A549 (cell line): ENCODE data around the gene RANBP2. TPM values are rescaled to one million over a fixed set of nuclear protein-coding genes. Genes with fewer than 3 reads are reported as not detected.

Experiments
- ATAC-seq, 2 experiments: fragments of 200-7000 bp in 1 of 2; fragments of >200 bp in 1 of 2; cut with Nextera tagmentation in 1 of 2; cut with Tn5 transposase in 1 of 2; 3 replicates each; pipeline versions ENCODE4 v1.8.0 to v1.9.1; 2018 to 2020; ENCODE audit warnings: mild to moderate bottlenecking in 1 of 2, moderate library complexity in 1 of 2
- CTCF ChIA-PET: fragments of 300-600 bp; sonication (Branson Sonifier 250); formaldehyde crosslinking; extraction: SDS; loops from one replicate; lab custom pipeline; 2021; ENCODE audit warnings: antibody characterized with exemption, inconsistent platforms; lab: Yijun Ruan, JAX
- POLR2A ChIA-PET: fragments of 350-600 bp; formaldehyde crosslinking; extraction: SDS; loops from one replicate; lab custom pipeline; 2021; ENCODE audit warnings: antibody characterized with exemption, inconsistent platforms; lab: Yijun Ruan, JAX
- DNase-seq, 2 experiments: peaks; one replicate each; pipeline versions ENCODE4 v3.0.0 to v3.0.0-alpha.2; 2011 to 2016; ENCODE audit warnings: low read depth in 1 of 2, low spot score in 1 of 2
- FAIRE-seq: peaks from 2 replicates; lab custom pipeline; 2011; peaks lifted over from hg19 to GRCh38; lab: Jason Lieb, UNC
- H3K27ac ChIP-seq, 2 experiments: fragments of >200 bp; sonication (Bioruptor Twin); formaldehyde crosslinking; 3 replicates each; pipeline ENCODE4 v1.5.1; 2016 to 2017
- H3K4me1 ChIP-seq: fragments of >200 bp; sonication (Bioruptor Twin); formaldehyde crosslinking; 3 replicates; pipeline ENCODE4 v1.6.1; 2016
- H3K4me2 ChIP-seq: fragments of >200 bp; sonication (Bioruptor Twin); formaldehyde crosslinking; 3 replicates; pipeline ENCODE4 v1.6.1; 2016
- H3K4me3 ChIP-seq: fragments of >200 bp; sonication (Bioruptor Twin); formaldehyde crosslinking; 3 replicates; pipeline ENCODE4 v1.5.1; 2016
- H3K9me3 ChIP-seq: fragments of >200 bp; sonication (Bioruptor Twin); formaldehyde crosslinking; 3 replicates; pipeline ENCODE4 v1.6.1; 2016
- BHLHE40 ChIP-seq: IDR thresholded peaks from 2 replicates; pipeline ENCODE4 v1.6.1; 2012; ENCODE audit warnings: low read depth, low read length, inconsistent platforms
- CBX2 ChIP-seq: fragments of 200-600 bp; sonication (generic); IDR thresholded peaks from 2 replicates; pipeline ENCODE4 v1.6.1; 2016; ENCODE audit warnings: low read depth, mild to moderate bottlenecking, borderline replicate concordance
- CHD4 ChIP-seq: fragments of 200-600 bp; sonication (generic); IDR thresholded peaks from 2 replicates; pipeline ENCODE4 v1.6.1; 2016; ENCODE audit warnings: antibody characterized with exemption, mild to moderate bottlenecking, borderline replicate concordance
- CTCF ChIP-seq: fragments of >200 bp; sonication (Bioruptor Twin); formaldehyde crosslinking; IDR thresholded peaks from 3 replicates; pipeline ENCODE4 v1.5.1; 2016
- EHF ChIP-seq: fragments of 250-450 bp; sonication (Bioruptor Pico); IDR thresholded peaks from 2 replicates; pipeline ENCODE4 v1.5.0; 2020; ENCODE audit warnings: mild to moderate bottlenecking
- EHMT2 ChIP-seq: fragments of 200-600 bp; sonication (generic); IDR thresholded peaks from 2 replicates; pipeline ENCODE4 v1.6.1; 2016; ENCODE audit warnings: antibody characterized with exemption, low read depth, mild to moderate bottlenecking, moderate library complexity
- EP300 ChIP-seq, 2 experiments: fragments of >200 bp; sonication (Bioruptor Twin); formaldehyde crosslinking; IDR thresholded peaks; 2 replicates in 1 of 2; 3 replicates in 1 of 2; pipeline ENCODE4 v1.6.1; 2016 to 2017
- FOSB ChIP-seq: fragments of 250-450 bp; sonication (Bioruptor Pico); IDR thresholded peaks from 2 replicates; pipeline ENCODE4 v1.5.0; 2020; ENCODE audit warnings: mild to moderate bottlenecking, moderate library complexity
- HDAC2 ChIP-seq: fragments of 200-600 bp; sonication (generic); IDR thresholded peaks from 2 replicates; pipeline ENCODE4 v1.6.1; 2016
- HOXA7 ChIP-seq: fragments of 250-450 bp; sonication (Bioruptor Pico); IDR thresholded peaks from 2 replicates; pipeline ENCODE4 v1.5.0; 2020; ENCODE audit warnings: mild to moderate bottlenecking, moderate library complexity
- JUNB ChIP-seq: fragments of >200 bp; sonication (Bioruptor Twin); formaldehyde crosslinking; IDR thresholded peaks from 2 replicates; pipeline ENCODE4 v1.6.1; 2016
- KDM5A ChIP-seq: fragments of 200-600 bp; sonication (generic); IDR thresholded peaks from 2 replicates; pipeline ENCODE4 v1.6.1; 2016; ENCODE audit warnings: antibody characterized with exemption, mild to moderate bottlenecking
- MAFK ChIP-seq: fragments of 450-650 bp; IDR thresholded peaks from 2 replicates; pipeline ENCODE4 v1.6.1; 2014; ENCODE audit not compliant: partially characterized antibody
- MAZ ChIP-seq: fragments of 150-350 bp; IDR thresholded peaks from 2 replicates; pipeline ENCODE4 v1.6.1; 2014; ENCODE audit warnings: antibody characterized with exemption, low read depth, low read length, borderline replicate concordance
- MYC ChIP-seq: IDR thresholded peaks from 2 replicates; pipeline ENCODE4 v1.6.1; 2012; ENCODE audit warnings: mild to moderate bottlenecking, inconsistent platforms, low read length, improper control_type of control experiment, borderline replicate concordance
- NFE2L2 ChIP-seq: fragments of 150-350 bp; conservative IDR thresholded peaks from 2 replicates; pipeline ENCODE4 v1.6.1; 2014; ENCODE audit warnings: low read length
- POLR2A ChIP-seq: IDR thresholded peaks from 2 replicates; pipeline ENCODE4 v1.6.1; 2012; ENCODE audit warnings: mild to moderate bottlenecking, low read length
- POLR2AphosphoS2 ChIP-seq: conservative IDR thresholded peaks from 2 replicates; pipeline ENCODE4 v1.6.1; 2012; ENCODE audit warnings: low read length, improper control_type of control experiment, inconsistent platforms
- RARB ChIP-seq: fragments of 250-450 bp; sonication (Bioruptor Pico); IDR thresholded peaks from 2 replicates; pipeline ENCODE4 v1.8.0; 2021; ENCODE audit warnings: mild to moderate bottlenecking, moderate library complexity
- RNF2 ChIP-seq: fragments of 200-600 bp; sonication (generic); IDR thresholded peaks from 2 replicates; pipeline ENCODE4 v1.6.1; 2016; ENCODE audit warnings: low read depth, mild to moderate bottlenecking, antibody characterized with exemption, moderate library complexity, borderline replicate concordance
- SMC3 ChIP-seq: fragments of >200 bp; sonication (Bioruptor Twin); formaldehyde crosslinking; IDR thresholded peaks from 3 replicates; pipeline ENCODE4 v1.6.1; 2018; ENCODE audit warnings: inconsistent platforms
- TP53 ChIP-seq: fragments of 250-450 bp; sonication (Bioruptor Pico); IDR thresholded peaks from 2 replicates; pipeline ENCODE4 v1.5.0; 2021; ENCODE audit warnings: mild to moderate bottlenecking, moderate library complexity
- ZFP36 ChIP-seq: fragments of 450-650 bp; IDR thresholded peaks from 2 replicates; pipeline ENCODE4 v1.6.1; 2014; ENCODE audit warnings: borderline replicate concordance; ENCODE audit not compliant: partially characterized antibody
- WGBS: methylation state at CpG from one replicate; pipeline ENCODE4 v1.1.6; 2017; ENCODE audit errors: missing lambda C conversion rate; 5-methylcytosine and 5-hydroxymethylcytosine counted together
- polyA plus RNA-seq, 4 experiments: library from polyadenylated mRNA; depleted of rRNA in 3 of 4; stranded (reverse); fragments of >200 nt; fragmentation: RNase III in 1 of 4; extraction: RNeasy Plus Mini Kit Qiagen cat#74134 plus additional on column Dnase treatment in 1 of 4; gene quantifications; 2 replicates in 3 of 4; 3 replicates in 1 of 4; pipeline ENCODE4 v1.2.3, GENCODE V29; 2011 to 2017
- TF ChIP-seq, protein P1 (sequence below): IDR thresholded peaks from 2 replicates; pipeline ENCODE4 v1.6.1; 2012

RANBP2 gene
- polyA plus RNA-seq, 2 of the 4 experiments (the other 2 are of a cell fraction), result 16.5 to 30.9 TPM

DNA sequence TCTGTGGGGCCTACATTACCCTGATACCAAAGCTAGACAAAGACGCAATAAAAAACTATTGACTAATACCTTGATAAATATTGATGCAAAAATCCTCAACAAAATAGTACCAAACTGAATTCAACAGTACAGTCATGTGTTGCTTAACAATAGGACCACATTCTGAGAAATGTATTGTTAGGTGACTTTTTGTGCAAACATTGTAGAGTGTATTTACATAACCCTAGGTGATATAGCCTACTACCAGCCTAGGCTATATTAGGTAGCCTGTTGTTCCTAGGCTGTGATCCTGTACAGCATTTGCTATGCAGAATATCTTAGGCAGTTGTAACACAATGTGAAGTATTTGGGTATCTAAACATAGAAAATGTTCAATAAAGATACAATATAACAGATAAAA is 104.0 kb downstream of the RANBP2 start:
- Histone ChIP-seq H3K9me3 (peaks cover 9% of the 10 kb centered on the region; the same call in 2 of the 3 replicates), H3K4me3 (no peak overlapping the region), H3K4me2 (no peak overlapping the region), H3K27ac (no peak overlapping the region), H3K4me1 (no peaks in the 10 kb centered on the region)
- TF ChIP-seq SMC3, result no peak
- TF ChIP-seq EHF (CRISPR knock-in tag), result no peak
- TF ChIP-seq POLR2AphosphoS2, result no peak
- TF ChIP-seq MAFK, result no peak
- TF ChIP-seq CTCF, result no peak
- TF ChIP-seq RNF2, result no peak
- no peak for TF ChIP-seq JUNB
- TF ChIP-seq POLR2A, result no peak
- no peak for TF ChIP-seq HDAC2
- TF ChIP-seq RARB, result no peak
- TF ChIP-seq KDM5A, result no peak
- no peak for TF ChIP-seq NFE2L2
- TF ChIP-seq BHLHE40, result no peak
- no peak for TF ChIP-seq MAZ
- TF ChIP-seq CBX2, result no peak
- TF ChIP-seq EHMT2, result no peak
- no peak for TF ChIP-seq ZFP36
- WGBS, result 92% methylated on average over 1 of the region's 1 CpG
- DNase-seq, result no peak
- FAIRE-seq, result no peak
- ATAC-seq, result no peak
- ChIA-PET CTCF (no interaction called here), POLR2A (no interaction called here)

DNA sequence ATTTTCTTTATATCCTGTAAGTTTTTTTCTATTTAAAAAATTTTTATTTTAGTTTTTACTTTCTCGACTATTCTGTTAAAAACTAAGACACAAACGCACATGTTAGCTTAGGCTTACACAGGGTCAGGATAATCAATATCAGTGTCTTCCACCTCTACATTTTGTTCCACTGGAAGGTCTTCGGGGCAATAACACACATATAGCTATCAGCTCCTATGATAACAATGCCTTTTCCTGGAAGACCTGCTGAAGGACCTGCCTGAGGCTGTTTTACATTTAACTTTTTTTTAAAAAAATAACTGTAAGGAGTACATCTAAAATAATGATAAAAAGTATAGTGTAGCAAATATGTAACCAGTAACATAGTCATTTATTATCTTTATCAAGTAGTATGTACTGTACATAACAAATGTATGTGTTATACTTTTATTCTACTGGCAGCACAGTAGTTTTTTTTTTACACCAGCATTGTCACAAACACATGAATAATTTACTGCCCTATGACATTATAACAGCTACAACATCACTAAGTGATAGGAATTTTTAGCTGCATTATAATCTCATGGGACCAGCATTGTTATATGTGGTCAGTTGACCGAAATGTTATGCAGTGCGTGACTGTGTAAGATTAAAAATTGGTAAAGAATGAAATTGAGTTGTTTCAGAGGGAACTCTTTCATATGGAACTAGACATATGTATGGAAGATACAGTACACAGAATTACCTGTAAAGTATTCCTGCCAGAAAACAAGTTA is 105.2 kb downstream of the RANBP2 start:
- H3K4me2 ChIP-seq, result no peak overlapping the region
- no peak overlapping the region for H3K27ac ChIP-seq
- POLR2A ChIA-PET, result no interaction called here
- 94% methylated on average over 5 of the region's 5 CpGs for WGBS
- FAIRE-seq (no peak), DNase-seq (no peak), ATAC-seq (no peak)
- no peak overlapping the region for H3K4me3 ChIP-seq
- H3K4me1 ChIP-seq, result no peaks in the 10 kb centered on the region
- CTCF ChIA-PET, result no interaction called here
- H3K9me3 ChIP-seq, result peaks cover 8% of the 10 kb centered on the region; the same call in 2 of the 3 replicates
- TF ChIP-seq TP53 (no peak), POLR2A (no peak), POLR2AphosphoS2 (no peak)

DNA sequence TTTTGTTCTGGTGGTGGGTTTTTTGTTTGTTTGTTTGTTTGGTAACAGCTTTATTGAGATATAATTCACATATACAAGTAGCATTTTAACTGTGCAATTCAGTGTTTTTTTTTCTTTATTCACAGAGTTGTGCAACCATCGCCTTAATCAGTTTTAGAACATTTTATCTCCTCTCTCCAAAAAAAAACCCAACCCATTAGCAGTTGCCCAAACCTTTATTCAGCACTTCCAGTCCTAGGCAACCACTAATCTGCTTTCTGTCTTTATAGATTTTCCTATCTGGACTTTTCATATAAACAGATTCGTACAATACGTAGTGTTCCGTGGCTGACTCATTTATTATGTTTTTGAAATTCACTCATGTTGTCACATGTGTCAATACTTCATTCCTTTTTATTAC is 106.0 kb downstream of the RANBP2 start:
- H3K4me3 ChIP-seq, result no peak overlapping the region
- H3K27ac ChIP-seq, result no peak overlapping the region
- peaks cover under 1% of the 10 kb centered on the region; the same call in 2 of the 3 replicates for H3K9me3 ChIP-seq
- ChIA-PET POLR2A (no interaction called here), CTCF (no interaction called here)
- ATAC-seq (no peak), DNase-seq (no peak), FAIRE-seq (no peak)
- TF ChIP-seq CHD4 (no peak), HDAC2 (no peak), EP300 (IDR thresholded peaks at IDR 0.05) (no peak), EHF (CRISPR knock-in tag) (no peak), FOSB (CRISPR knock-in tag) (no peak), HOXA7 (CRISPR knock-in tag) (no peak), CTCF (no peak), MYC (no peak), MAFK (no peak), NFE2L2 (no peak), MAZ (no peak)
- TF ChIP-seq, protein P1, sequence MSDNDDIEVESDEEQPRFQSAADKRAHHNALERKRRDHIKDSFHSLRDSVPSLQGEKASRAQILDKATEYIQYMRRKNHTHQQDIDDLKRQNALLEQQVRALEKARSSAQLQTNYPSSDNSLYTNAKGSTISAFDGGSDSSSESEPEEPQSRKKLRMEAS, result no peak
- WGBS, result 68% methylated on average over 4 of the region's 4 CpGs
- H3K4me1 ChIP-seq, result no peaks in the 10 kb centered on the region
- H3K4me2 ChIP-seq, result no peak overlapping the region
